Sigmoid colon (tissue), 7 donors: ENCODE data around the gene ZNF888. TPM values are rescaled to one million over a fixed set of nuclear protein-coding genes. Genes with fewer than 3 reads are reported as not detected.
"Not testable (repeated sequence)": the region's sequence is repeated elsewhere in the genome, so short reads cannot be mapped to it uniquely, and the experiment has no call there.

Experiments used
- DNase-seq: peaks from one replicate; pipeline ENCODE4 v3.0.0-alpha.2; 2019
- H3K27ac ChIP-seq, 4 donors: fragments of 200-600 bp; sonication (generic); one replicate each; pipeline ENCODE4 v1.5.1; 2016 to 2019; ENCODE audit warnings: mild to moderate bottlenecking in 1 of 4
- H3K27me3 ChIP-seq, 3 donors: fragments of 200-600 bp; sonication (generic); one replicate each; pipeline ENCODE4 v1.5.1; 2019; ENCODE audit warnings: mild to moderate bottlenecking in 1 of 3
- H3K36me3 ChIP-seq, 4 donors: fragments of 200-600 bp; sonication (generic); one replicate each; pipeline ENCODE4 v1.5.1; 2016 to 2019
- H3K4me1 ChIP-seq, 4 donors: fragments of 200-600 bp; sonication (generic); one replicate each; pipeline ENCODE4 v1.5.1; 2017 to 2019
- H3K4me3 ChIP-seq, 4 donors: fragments of 200-600 bp; sonication (generic); one replicate each; pipeline ENCODE4 v1.5.1; 2017 to 2019; ENCODE audit warnings: mild to moderate bottlenecking in 2 of 4, moderate library complexity in 1 of 4
- H3K9me3 ChIP-seq, 4 donors: fragments of 200-600 bp in 3 of 4; sonication (generic) in 3 of 4; one replicate each; pipeline versions ENCODE4 v1.5.1 to v1.6.1; 2013 to 2019
- CTCF ChIP-seq, 4 experiments: fragments of 450-650 bp in 3 of 4; fragments of 200-600 bp in 1 of 4; IDR thresholded peaks; one replicate each; pipeline ENCODE4 v1.5.1; 2016 to 2019; ENCODE audit warnings: antibody characterized with exemption in 4 of 4, mild to moderate bottlenecking in 3 of 4, moderate library complexity in 2 of 4
- EP300 ChIP-seq, 4 donors: sonication (generic); formaldehyde crosslinking; IDR thresholded peaks; one replicate each; pipeline ENCODE4 v1.6.1; 2017; ENCODE audit warnings: antibody characterized with exemption in 4 of 4
- POLR2A ChIP-seq, 2 donors: fragments of 450-650 bp; IDR thresholded peaks; one replicate each; pipeline ENCODE4 v1.6.1; 2016; ENCODE audit warnings: antibody characterized with exemption in 2 of 2, mild to moderate bottlenecking in 2 of 2, moderate library complexity in 2 of 2
- POLR2AphosphoS5 ChIP-seq, 4 donors: sonication (generic); formaldehyde crosslinking; IDR thresholded peaks; one replicate each; pipeline ENCODE4 v1.6.1; 2017; ENCODE audit warnings: antibody characterized with exemption in 4 of 4
- WGBS, 2 donors: extraction: QIAGEN DNeasy Blood & Tissue Kit; methylation state at CpG; one replicate each; pipeline ENCODE4 v1.1.7; 2013; 5-methylcytosine and 5-hydroxymethylcytosine counted together
- intact Hi-C: fragments of 100-400 bp; cut with DNase I; formaldehyde crosslinking; loops from one replicate; pipeline ENCODE4 v1.15.1; 2023
- polyA plus RNA-seq, 3 donors: library from polyadenylated mRNA; stranded (reverse); fragments of 200-250 nt; gene quantifications; one replicate each; pipeline ENCODE4 v1.2.3, GENCODE V29; 2013
- total RNA-seq, 4 donors: library from RNA; depleted of rRNA; stranded (reverse); fragments of >200 nt; gene quantifications; one replicate each; pipeline ENCODE4 v1.1.0, GENCODE V29; 2016
- donor health status: healthy with polysubstance abuse.
- donor health status: Bipolar disorder and iron deficiency.
- donor health status: healthy.

Gene ZNF888
- total and polyA plus RNA-seq, 7 donors: 1.8 to 5.0 (median 3.9) TPM

- intact Hi-C loops: no loop called here
- no peak for DNase-seq
- 13 to 39% methylated on average over 5 of the region's 5 CpGs for WGBS, 2 donors
- no peaks in the 10 kb centered on the region for H3K36me3 ChIP-seq
- H3K27ac ChIP-seq: no peak overlapping the region
- peaks cover 0 to 13% (median 8%) of the 10 kb centered on the region in 4 donors for H3K4me1 ChIP-seq
- no peaks in the 10 kb centered on the region for H3K9me3 ChIP-seq
- no peaks in the 10 kb centered on the region for H3K27me3 ChIP-seq
- TF ChIP-seq POLR2AphosphoS5 (IDR thresholded peaks at IDR 0.05): no peak
- no peak for TF ChIP-seq EP300 (IDR thresholded peaks at IDR 0.05)
- TF ChIP-seq POLR2A (IDR thresholded peaks at IDR 0.05): no peak
- no peak for TF ChIP-seq CTCF (IDR thresholded peaks at IDR 0.05)
- no peak overlapping the region for H3K4me3 ChIP-seq
Observed at GRCh38 chr19:52938761-52939160, 15.5 kb upstream of the ZNF888 start.

- intact Hi-C loops: no loop called here
- WGBS, 2 donors: 34 to 66% methylated on average over 7 of the region's 7 CpGs
- no peaks in the 10 kb centered on the region for H3K9me3 ChIP-seq
- TF ChIP-seq POLR2AphosphoS5 (IDR thresholded peaks at IDR 0.05) (no peak), CTCF (IDR thresholded peaks at IDR 0.05) (no peak), POLR2A (IDR thresholded peaks at IDR 0.05) (no peak), EP300 (IDR thresholded peaks at IDR 0.05) (no peak)
- no peaks in the 10 kb centered on the region for H3K36me3 ChIP-seq
- H3K4me3 ChIP-seq: no peak overlapping the region
- no peak overlapping the region for H3K27ac ChIP-seq
- peaks cover 0 to 4% (median 1%) of the 10 kb centered on the region in 4 donors for H3K4me1 ChIP-seq
- peak; percentile 29 for DNase-seq
- H3K27me3 ChIP-seq: no peaks in the 10 kb centered on the region
Observed at GRCh38 chr19:52936954-52937325, 13.7 kb upstream of the ZNF888 start.

GRCh38 chr19:52936151-52936953 lies 13.1 kb upstream of the ZNF888 start:
- TF ChIP-seq CTCF (IDR thresholded peaks at IDR 0.05): no peak
- TF ChIP-seq EP300 (IDR thresholded peaks at IDR 0.05): no peak
- TF ChIP-seq POLR2AphosphoS5 (IDR thresholded peaks at IDR 0.05): no peak
- TF ChIP-seq POLR2A (IDR thresholded peaks at IDR 0.05): no peak
- DNase-seq: peak; percentile 19
- H3K4me1 ChIP-seq: peaks cover 0 to 2% (median under 1%) of the 10 kb centered on the region in 4 donors
- H3K27me3 ChIP-seq: no peaks in the 10 kb centered on the region
- no peak overlapping the region for H3K27ac ChIP-seq
- H3K36me3 ChIP-seq: no peaks in the 10 kb centered on the region
- 24 to 42% methylated on average over 12 of the region's 12 CpGs for WGBS, 2 donors
- H3K4me3 ChIP-seq: no peak overlapping the region
- no peaks in the 10 kb centered on the region for H3K9me3 ChIP-seq
- intact Hi-C loops: no loop called here

DNA sequence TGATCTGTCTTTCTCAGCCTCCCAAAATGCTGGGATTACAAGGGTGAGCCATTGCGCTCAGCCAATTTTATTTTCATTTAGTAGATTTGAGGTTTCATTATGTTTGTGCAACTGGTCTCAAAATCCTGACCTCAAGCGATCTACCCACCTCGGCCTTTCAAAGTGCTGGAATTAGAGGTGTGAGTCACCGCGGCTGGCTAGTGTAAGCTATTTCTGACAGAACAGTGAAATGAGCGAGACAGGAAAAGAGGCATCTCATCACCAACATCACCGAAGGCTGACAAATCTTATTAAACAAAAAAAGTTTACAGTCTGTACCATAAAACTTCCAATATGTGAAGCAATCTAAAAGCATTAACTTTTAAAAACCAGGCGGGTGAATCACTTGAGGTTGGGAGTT lies 12.2 kb upstream of the ZNF888 start:
- TF ChIP-seq POLR2AphosphoS5 (IDR thresholded peaks at IDR 0.05) (no peak), EP300 (IDR thresholded peaks at IDR 0.05) (no peak), CTCF (IDR thresholded peaks at IDR 0.05) (no peak), POLR2A (IDR thresholded peaks at IDR 0.05) (no peak)
- Histone ChIP-seq H3K9me3 (no peaks in the 10 kb centered on the region), H3K27me3 (no peaks in the 10 kb centered on the region), H3K4me3 (no peak overlapping the region), H3K27ac (no peak overlapping the region), H3K36me3 (no peaks in the 10 kb centered on the region), H3K4me1 (no peaks in the 10 kb centered on the region)
- intact Hi-C loops: no loop called here
- 31 to 61% methylated on average over 8 of the region's 8 CpGs for WGBS, 2 donors
- DNase-seq: peak; percentile 28

DNA sequence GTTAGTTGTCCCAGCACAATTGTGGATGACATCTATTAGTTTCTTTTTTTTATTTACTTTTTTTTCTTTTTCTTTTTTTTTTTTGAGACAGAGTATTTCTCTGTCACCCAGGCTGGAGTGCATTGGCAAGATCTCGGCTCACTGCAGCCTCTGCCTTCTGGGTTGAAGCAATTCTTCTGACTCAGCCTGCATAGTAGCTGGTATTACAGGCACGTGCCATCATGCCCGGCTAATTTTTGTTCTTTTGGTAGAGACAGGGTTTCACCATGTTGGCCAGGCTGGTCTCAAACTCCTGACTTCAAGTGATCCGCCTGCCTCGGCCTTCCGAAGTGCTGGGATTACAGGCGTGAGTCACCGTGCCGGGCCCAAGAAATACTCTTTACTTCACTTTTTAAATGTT lies 1.4 kb upstream of the ZNF888 start:
- H3K27me3 ChIP-seq, H3K9me3 ChIP-seq, DNase-seq, intact Hi-C loops, H3K4me3 ChIP-seq: not testable (repeated sequence)
- WGBS, 2 donors: 82 to 92% methylated on average over 9 of the region's 9 CpGs
- Histone ChIP-seq H3K27ac (peak overlapping the region in 1 of 4 donors; percentile 79), H3K36me3 (peaks cover 0 to 16% (median 0%) of the 10 kb centered on the region in 4 donors), H3K4me1 (peaks cover 0 to 17% (median 7%) of the 10 kb centered on the region in 4 donors)
